ENCODE results near the gene NDUFAB1.
"Not testable (repeated sequence)": the region's sequence is repeated elsewhere in the genome, so short reads cannot be mapped to it uniquely, and the experiment has no call there.

NDUFAB1 gene

GRCh38 chr16:23597003-23597756 is 1.1 kb upstream of the NDUFAB1 start:
- TF ChIP-seq CTCF (IDR thresholded peaks at IDR 0.05; ENCODE audit: low read depth, low read length), result no peak
- DNase-seq (ENCODE audit: extremely low read depth, low read depth), result no peak

- TF ChIP-seq CTCF (IDR thresholded peaks at IDR 0.05; ENCODE audit: low read depth, low read length), result no peak
- DNase-seq (ENCODE audit: extremely low read depth, low read depth), result no peak
Observed at GRCh38 chr16:23595246-23595950, 718 bp downstream of the NDUFAB1 start.

GRCh38 chr16:23594186-23594585 is 1.9 kb downstream of the NDUFAB1 start:
- TF ChIP-seq CTCF (IDR thresholded peaks at IDR 0.05; ENCODE audit: low read depth, low read length), result no peak

GRCh38 chr16:23590181-23590580 is 5.9 kb downstream of the NDUFAB1 start:
- no peak for DNase-seq (ENCODE audit: extremely low read depth, low read depth)
- TF ChIP-seq CTCF (IDR thresholded peaks at IDR 0.05; ENCODE audit: low read depth, low read length), result no peak

More at GRCh38 chr16:23594186-23594585, 1.9 kb downstream of the NDUFAB1 start:
- DNase-seq (ENCODE audit: extremely low read depth, low read depth), result no peak

- peak; percentile 12 for DNase-seq (ENCODE audit: extremely low read depth, low read depth)
- no peak for TF ChIP-seq CTCF (IDR thresholded peaks at IDR 0.05; ENCODE audit: low read depth, low read length)
Observed at GRCh38 chr16:23587726-23588125, 8.4 kb downstream of the NDUFAB1 start.

- no peak for DNase-seq (ENCODE audit: extremely low read depth, low read depth)
- no peak for TF ChIP-seq CTCF (IDR thresholded peaks at IDR 0.05; ENCODE audit: low read depth, low read length)
Observed at GRCh38 chr16:23584186-23585076, 11.7 kb downstream of the NDUFAB1 start.

GRCh38 chr16:23583271-23583670 is 12.8 kb downstream of the NDUFAB1 start:
- DNase-seq (ENCODE audit: extremely low read depth, low read depth), result not testable (repeated sequence)
